Neural cell (in vitro differentiated cells): Measurements from ENCODE around the gene SND1. TPM values are rescaled to one million over a fixed set of nuclear protein-coding genes. Genes with fewer than 3 reads are reported as not detected.

Experiments used
- H2AFZ ChIP-seq: fragments of 200-600, 300-800 bp; sonication (generic), shearing (Covaris generic); 2 replicates; pipeline ENCODE4 v1.6.0; 2014; ENCODE audit warnings: low read depth, mild to moderate bottlenecking, antibody characterized with exemption, low read length, moderate library complexity
- H3F3A ChIP-seq: fragments of 200-600 bp; shearing (Covaris generic); 2 replicates; pipeline ENCODE4 v1.6.1; 2016; ENCODE audit warnings: mild to moderate bottlenecking, moderate library complexity, mixed read lengths, antibody characterized with exemption, low read length; ENCODE audit not compliant: insufficient read depth, poor library complexity, severe bottlenecking
- H3K27ac ChIP-seq: fragments of 200-600, 300-800 bp; sonication (generic), shearing (Covaris generic); 2 replicates; pipeline ENCODE4 v1.5.1; 2014; ENCODE audit warnings: mild to moderate bottlenecking, low read length, moderate library complexity
- H3K27me3 ChIP-seq: fragments of 300-800, 200-600 bp; sonication (generic), shearing (Covaris generic); 2 replicates; pipeline ENCODE4 v1.6.0; 2014; ENCODE audit warnings: mild to moderate bottlenecking, low read depth, low read length, moderate library complexity; ENCODE audit not compliant: insufficient read depth
- H3K36me3 ChIP-seq: fragments of 300-800, 200-600 bp; sonication (generic), shearing (Covaris generic); 2 replicates; pipeline ENCODE4 v1.5.1; 2014; ENCODE audit warnings: mild to moderate bottlenecking, antibody characterized with exemption, low read length, moderate library complexity; ENCODE audit not compliant: insufficient read depth
- H3K4me2 ChIP-seq: fragments of 300-800, 200-600 bp; sonication (generic), shearing (Covaris generic); 2 replicates; pipeline ENCODE4 v1.6.0; 2014; ENCODE audit warnings: mild to moderate bottlenecking, low read length
- H3K4me3 ChIP-seq: fragments of 300-800, 200-600 bp; sonication (generic), shearing (Covaris generic); 2 replicates; pipeline ENCODE4 v1.5.1; 2014; ENCODE audit warnings: mild to moderate bottlenecking, low read length, moderate library complexity
- H3K79me2 ChIP-seq: fragments of 200-600 bp; shearing (Covaris generic); replicated peaks from 2 replicates; pipeline ENCODE4 v1.6.0; 2014; ENCODE audit warnings: mild to moderate bottlenecking, low read length, moderate library complexity; ENCODE audit not compliant: insufficient read depth
- H3K9ac ChIP-seq: fragments of 300-800, 200-600 bp; sonication (generic), shearing (Covaris generic); 2 replicates; pipeline ENCODE4 v1.6.1; 2016; ENCODE audit warnings: mild to moderate bottlenecking, low read length, mixed read lengths
- H3K9me2 ChIP-seq: fragments of 200-600 bp; shearing (Covaris generic); 2 replicates; pipeline ENCODE4 v1.6.1; 2016; ENCODE audit warnings: mild to moderate bottlenecking, low read length, mixed read lengths; ENCODE audit not compliant: insufficient read depth
- H3K9me3 ChIP-seq: fragments of 200-600, 300-800 bp; sonication (generic), shearing (Covaris generic); 2 replicates; pipeline ENCODE4 v1.6.1; 2016; ENCODE audit warnings: mild to moderate bottlenecking, mixed run types, low read length, moderate library complexity, mixed read lengths
- H4K20me1 ChIP-seq: fragments of 200-600 bp; shearing (Covaris generic); 2 replicates; pipeline ENCODE4 v1.6.1; 2016; ENCODE audit warnings: mild to moderate bottlenecking, mixed run types; ENCODE audit not compliant: insufficient read depth
- CTCF ChIP-seq: fragments of 450-650 bp; IDR thresholded peaks from 2 replicates; pipeline ENCODE4 v1.5.1; 2014; ENCODE audit warnings: antibody characterized with exemption, mild to moderate bottlenecking, moderate library complexity; ENCODE audit not compliant: poor library complexity, severe bottlenecking
- EP300 ChIP-seq: fragments of 450-650 bp; conservative IDR thresholded peaks from 2 replicates; pipeline ENCODE4 v1.6.1; 2014; ENCODE audit warnings: antibody characterized with exemption, mild to moderate bottlenecking, moderate library complexity; ENCODE audit not compliant: poor library complexity, severe bottlenecking
- EZH2 ChIP-seq: fragments of 200-600, 300-800 bp; shearing (Covaris generic), sonication (generic); IDR thresholded peaks from 2 replicates; pipeline ENCODE4 v1.6.1; 2014; ENCODE audit warnings: antibody characterized with exemption, low read length, borderline replicate concordance, mild to moderate bottlenecking; ENCODE audit not compliant: insufficient read depth, poor library complexity, severe bottlenecking
- MXI1 ChIP-seq: fragments of 450-650 bp; conservative IDR thresholded peaks from 2 replicates; pipeline ENCODE4 v1.6.1; 2014; ENCODE audit warnings: antibody characterized with exemption, mild to moderate bottlenecking; ENCODE audit not compliant: poor library complexity, severe bottlenecking
- POLR2AphosphoS5 ChIP-seq: IDR thresholded peaks from 2 replicates; pipeline ENCODE4 v1.6.1; 2012
- RAD21 ChIP-seq: fragments of 450-650 bp; conservative IDR thresholded peaks from 2 replicates; pipeline ENCODE4 v1.6.1; 2014; ENCODE audit warnings: antibody characterized with exemption, mild to moderate bottlenecking, moderate library complexity
- REST ChIP-seq: IDR thresholded peaks from 2 replicates; pipeline ENCODE4 v1.6.1; 2012; ENCODE audit warnings: borderline replicate concordance
- SMC3 ChIP-seq: fragments of 450-650 bp; conservative IDR thresholded peaks from 2 replicates; pipeline ENCODE4 v1.6.1; 2014; ENCODE audit warnings: antibody characterized with exemption, mild to moderate bottlenecking, moderate library complexity; ENCODE audit not compliant: poor library complexity
- TAF1 ChIP-seq: IDR thresholded peaks from 2 replicates; pipeline ENCODE4 v1.6.1; 2012; ENCODE audit warnings: low read depth
- polyA plus RNA-seq: library from polyadenylated mRNA; depleted of rRNA; stranded (reverse); fragments of >200 nt; gene quantifications from 2 replicates; pipeline ENCODE4 v1.2.3, GENCODE V29; 2014

Gene SND1
- polyA plus RNA-seq, 1 donor from 2014 or later, result 37.4 TPM

- Histone ChIP-seq H3K79me2 (no peaks in the 10 kb centered on the region), H3K4me2 (no peak overlapping the region), H2AFZ (no peak overlapping the region), H3K27ac (no peak overlapping the region), H3K9me3 (no peaks in the 10 kb centered on the region), H3K9me2 (no peaks in the 10 kb centered on the region), H3K27me3 (no peaks in the 10 kb centered on the region), H3K36me3 (no peaks in the 10 kb centered on the region), H3F3A (no peaks in the 10 kb centered on the region), H3K4me3 (no peak overlapping the region), H4K20me1 (no peaks in the 10 kb centered on the region), H3K9ac (no peak overlapping the region)
- TF ChIP-seq RAD21 (no peak), EP300 (no peak), CTCF (no peak), EZH2 (no peak), REST (no peak), TAF1 (no peak), POLR2AphosphoS5 (no peak), SMC3 (no peak), MXI1 (no peak)
Observed at GRCh38 chr7:128122576-128123290, 470.7 kb downstream of the SND1 start.

- Histone ChIP-seq H2AFZ (no peak overlapping the region), H3F3A (no peaks in the 10 kb centered on the region), H3K36me3 (no peaks in the 10 kb centered on the region), H3K4me2 (no peak overlapping the region), H3K27ac (no peak overlapping the region), H3K9me3 (no peaks in the 10 kb centered on the region), H3K4me3 (no peak overlapping the region), H3K79me2 (no peaks in the 10 kb centered on the region), H3K9ac (no peak overlapping the region), H3K27me3 (no peaks in the 10 kb centered on the region), H4K20me1 (no peaks in the 10 kb centered on the region), H3K9me2 (no peaks in the 10 kb centered on the region)
- TF ChIP-seq TAF1 (no peak), CTCF (no peak), MXI1 (no peak), RAD21 (no peak), REST (no peak), EZH2 (no peak), SMC3 (no peak), POLR2AphosphoS5 (no peak), EP300 (no peak)
Observed at GRCh38 chr7:128123291-128124037, 471.5 kb downstream of the SND1 start.
